ENCODE data around the gene ACTN4. TPM values are rescaled to one million over a fixed set of nuclear protein-coding genes. Genes with fewer than 3 reads are reported as not detected.

ACTN4 gene
- total RNA-seq, 2 experiments from 2014 or later = 357 to 373 TPM

GRCh38 chr19:38774181-38774950, 126.9 kb downstream of the ACTN4 start:
- Mint-ChIP-seq H3K9me3 (ENCODE audit: insufficient read depth) (no peaks in the 10 kb centered on the region), H3K27ac (no peak overlapping the region), H3K4me3 (no peak overlapping the region), H3K36me3 (ENCODE audit: low read depth) (no peaks in the 10 kb centered on the region), H3K4me1 (ENCODE audit: low read depth) (peaks cover 10% of the 10 kb centered on the region), H3K27me3 (ENCODE audit: low read depth) (peaks cover 5% of the 10 kb centered on the region)
- ATAC-seq = no peak
- POLR2A ChIA-PET = no interaction called here
- no peak for DNase-seq
- CTCF ChIA-PET = interaction anchor here (0.6 to 0.8 kb wide), 2 partner anchors 18 to 113 kb away, joined by 3 read pairs; no protein-coding TSS in a partner anchor

GRCh38 chr19:38778733-38779132, 131.3 kb downstream of the ACTN4 start:
- Mint-ChIP-seq H3K36me3 (ENCODE audit: low read depth) (no peaks in the 10 kb centered on the region), H3K4me1 (ENCODE audit: low read depth) (peaks cover 5% of the 10 kb centered on the region), H3K27ac (no peak overlapping the region), H3K27me3 (ENCODE audit: low read depth) (peaks cover 17% of the 10 kb centered on the region), H3K9me3 (ENCODE audit: insufficient read depth) (no peaks in the 10 kb centered on the region), H3K4me3 (no peak overlapping the region)
- CTCF ChIA-PET = no interaction called here
- ATAC-seq (no peak), DNase-seq (no peak)
- POLR2A ChIA-PET = no interaction called here

GRCh38 chr19:38780443-38780842, 133.0 kb downstream of the ACTN4 start:
- Mint-ChIP-seq H3K27me3 (ENCODE audit: low read depth) (peaks cover 17% of the 10 kb centered on the region), H3K9me3 (ENCODE audit: insufficient read depth) (no peaks in the 10 kb centered on the region), H3K4me3 (no peak overlapping the region), H3K36me3 (ENCODE audit: low read depth) (no peaks in the 10 kb centered on the region), H3K4me1 (ENCODE audit: low read depth) (peaks cover 2% of the 10 kb centered on the region), H3K27ac (no peak overlapping the region)
- POLR2A ChIA-PET = no interaction called here
- DNase-seq (no peak), ATAC-seq (no peak)
- CTCF ChIA-PET = no interaction called here

- Mint-ChIP-seq H3K4me1 (ENCODE audit: low read depth) (no peaks in the 10 kb centered on the region), H3K4me3 (no peak overlapping the region), H3K36me3 (ENCODE audit: low read depth) (no peaks in the 10 kb centered on the region), H3K27me3 (ENCODE audit: low read depth) (peaks cover 17% of the 10 kb centered on the region), H3K9me3 (ENCODE audit: insufficient read depth) (no peaks in the 10 kb centered on the region), H3K27ac (no peak overlapping the region)
- POLR2A ChIA-PET = no interaction called here
- DNase-seq = no peak
- CTCF ChIA-PET = no interaction called here
- ATAC-seq = no peak
Observed at GRCh38 chr19:38781058-38781457, 133.6 kb downstream of the ACTN4 start.

Other genes starting within 250 kb of the ACTN4 start
- gene FAM98C, start 244.6 kb upstream of the ACTN4 start, total RNA-seq = 10 to 100 TPM; 21.0 to 25.9 TPM
- under 1 TPM; 0.42 to 0.50 TPM for gene RASGRP4, start 221.4 kb upstream of the ACTN4 start, total RNA-seq
- under 1 TPM; 0.42 to 0.83 TPM for gene RYR1, start 214.0 kb upstream of the ACTN4 start, total RNA-seq
- 100 to 1,000 TPM; 259 to 269 TPM for gene MAP4K1, start 29.7 kb upstream of the ACTN4 start, total RNA-seq
- 100 to 1,000 TPM; 325 to 352 TPM for gene EIF3K, start 28.5 kb upstream of the ACTN4 start, total RNA-seq
- 10 to 100 TPM; 12.2 to 16.2 TPM for gene CAPN12, start 96.8 kb downstream of the ACTN4 start, total RNA-seq
- not detected for gene LGALS7, start 125.9 kb downstream of the ACTN4 start, total RNA-seq
- not detected for gene LGALS7B, start 141.6 kb downstream of the ACTN4 start, total RNA-seq
- 1 to 10 TPM; 1.6 to 1.8 TPM for gene LGALS4, start 165.3 kb downstream of the ACTN4 start, total RNA-seq
- gene ECH1, start 184.1 kb downstream of the ACTN4 start, total RNA-seq = 100 to 1,000 TPM; 170 to 175 TPM
- 100 to 1,000 TPM; 509 to 553 TPM for gene HNRNPL, start 202.3 kb downstream of the ACTN4 start, total RNA-seq
- 10 to 100 TPM; 58.9 to 63.5 TPM for gene RINL, start 230.6 kb downstream of the ACTN4 start, total RNA-seq

Measured in activated CD8-positive, alpha-beta T cell treated with anti-CD3 and anti-CD28 coated beads, Interleukin-2, amount 10 ng/mL, durations not matched to agents 7 days and 5 days (primary cell).